NK-92 (cell line): ENCODE data around the gene PWWP2A.

Experiments
- DNase-seq: peaks from one replicate; lab custom pipeline; 2025; ENCODE audit not compliant: unreplicated experiment; lab: John Stamatoyannopoulos, UW

PWWP2A gene

DNA sequence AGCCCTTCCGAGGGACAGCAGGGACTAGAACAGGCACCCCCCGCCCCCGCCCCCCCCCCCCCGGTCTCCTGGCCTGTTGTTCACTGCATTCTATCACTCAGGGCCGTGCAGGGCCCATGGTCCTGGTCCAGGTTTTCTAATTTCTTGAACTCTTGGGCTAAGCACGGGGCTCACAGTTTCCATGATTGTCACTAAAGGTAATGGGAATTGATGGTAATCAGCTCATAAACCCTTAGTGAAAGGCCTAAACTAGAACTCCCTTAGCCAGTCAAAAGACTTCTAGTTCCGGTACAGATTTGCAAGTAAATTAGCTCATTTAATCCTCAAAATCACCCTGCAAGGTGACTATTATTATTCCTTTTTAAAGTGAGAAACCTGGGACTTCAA lies 14.7 kb upstream of the PWWP2A start:
- no peak for DNase-seq

DNA sequence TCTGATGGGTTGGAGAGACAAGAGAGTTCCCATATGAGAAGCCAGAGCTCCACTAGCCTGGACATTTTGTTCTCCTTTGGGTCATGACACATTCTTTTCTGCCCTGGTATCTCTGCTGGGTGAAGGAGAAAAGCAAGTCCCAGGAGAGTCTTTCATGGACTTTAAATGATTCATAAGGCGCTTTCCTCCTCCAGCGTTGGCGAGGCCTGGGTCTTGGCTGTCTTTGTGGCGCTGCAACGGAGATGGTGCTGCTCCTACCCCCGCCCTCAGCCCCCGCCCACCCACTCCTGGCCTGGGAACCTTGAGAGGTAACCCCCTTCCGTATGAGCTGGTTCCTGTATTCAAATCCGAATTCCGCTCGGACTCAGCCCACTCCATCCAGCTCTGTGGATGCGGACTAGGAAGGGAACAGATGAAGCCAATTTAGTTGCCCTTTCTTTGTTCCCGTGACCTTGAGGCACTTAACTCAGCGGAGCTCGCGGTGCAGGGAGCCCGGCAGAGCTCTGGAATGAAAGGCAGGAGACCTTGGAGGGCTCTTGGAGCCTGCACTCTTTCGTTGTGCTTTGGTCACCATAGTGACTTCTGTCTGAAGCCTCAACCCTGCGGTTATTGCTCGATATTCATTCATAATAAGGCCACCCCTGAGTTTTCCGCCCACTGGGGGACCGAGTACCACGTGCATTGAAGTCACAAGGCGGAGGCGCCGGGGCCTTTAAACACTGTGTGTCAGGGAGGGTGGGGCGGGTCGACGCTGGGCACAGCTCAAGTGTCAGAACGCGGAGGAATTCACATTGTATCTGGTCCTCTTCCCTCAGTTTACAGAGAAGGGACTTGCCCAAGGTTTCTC lies 14.0 kb upstream of the PWWP2A start:
- DNase-seq = no peak

DNA sequence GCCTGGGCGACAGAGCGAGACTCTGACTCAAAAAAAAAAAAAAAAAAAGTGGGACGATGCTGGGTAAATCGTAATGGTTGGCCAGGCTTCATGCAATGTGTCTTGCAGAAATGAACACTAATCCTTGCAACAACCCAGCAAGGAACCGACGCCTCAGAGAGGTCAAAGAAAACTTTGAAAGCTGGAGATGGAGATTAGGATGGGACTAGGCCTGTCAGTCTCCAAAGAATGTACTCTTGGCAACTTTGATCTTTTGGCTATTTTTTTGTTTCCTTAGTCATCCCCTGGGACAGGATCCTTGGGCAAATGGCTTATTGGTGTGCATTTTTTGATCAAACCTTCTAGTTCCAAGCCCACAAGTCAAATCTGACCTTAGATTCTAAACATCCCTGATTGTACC lies 10.6 kb upstream of the PWWP2A start:
- no peak for DNase-seq

DNA sequence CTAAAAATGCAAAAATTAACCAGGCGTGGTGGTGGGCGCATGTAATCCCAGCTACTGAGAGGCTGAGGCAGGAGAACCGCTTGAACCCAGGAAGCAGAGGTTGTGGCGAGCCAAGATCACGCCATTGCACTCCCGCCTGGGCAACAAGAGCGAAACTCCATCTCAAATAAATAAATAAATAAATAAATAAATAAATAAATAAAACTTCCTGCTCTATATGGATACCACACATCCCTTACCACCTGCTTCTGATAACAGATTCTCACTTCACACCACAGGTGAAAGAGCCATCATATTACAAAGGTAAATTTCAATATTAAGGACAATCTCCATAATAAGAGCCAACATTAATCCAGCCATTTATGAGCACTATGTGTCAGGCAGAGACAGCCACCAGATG lies 9.4 kb upstream of the PWWP2A start:
- no peak for DNase-seq

DNA sequence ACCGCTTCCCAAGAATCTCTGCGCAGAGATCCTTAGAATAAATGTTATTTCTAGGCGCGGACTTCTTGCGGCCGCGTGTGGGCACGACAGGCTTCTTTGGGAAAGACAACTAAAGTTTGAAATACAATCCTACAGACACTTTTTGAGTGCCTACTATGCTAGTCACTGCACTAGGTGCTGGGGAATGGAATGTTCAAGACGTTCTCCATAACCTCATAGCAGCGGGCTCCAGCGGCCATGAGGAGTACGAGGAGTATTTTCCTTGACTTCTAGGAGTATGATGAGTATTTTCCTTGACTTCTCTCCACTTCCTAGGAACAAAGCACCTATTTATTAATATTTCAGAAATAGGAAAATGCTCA lies 636 bp upstream of the PWWP2A start:
- DNase-seq = no peak

DNA sequence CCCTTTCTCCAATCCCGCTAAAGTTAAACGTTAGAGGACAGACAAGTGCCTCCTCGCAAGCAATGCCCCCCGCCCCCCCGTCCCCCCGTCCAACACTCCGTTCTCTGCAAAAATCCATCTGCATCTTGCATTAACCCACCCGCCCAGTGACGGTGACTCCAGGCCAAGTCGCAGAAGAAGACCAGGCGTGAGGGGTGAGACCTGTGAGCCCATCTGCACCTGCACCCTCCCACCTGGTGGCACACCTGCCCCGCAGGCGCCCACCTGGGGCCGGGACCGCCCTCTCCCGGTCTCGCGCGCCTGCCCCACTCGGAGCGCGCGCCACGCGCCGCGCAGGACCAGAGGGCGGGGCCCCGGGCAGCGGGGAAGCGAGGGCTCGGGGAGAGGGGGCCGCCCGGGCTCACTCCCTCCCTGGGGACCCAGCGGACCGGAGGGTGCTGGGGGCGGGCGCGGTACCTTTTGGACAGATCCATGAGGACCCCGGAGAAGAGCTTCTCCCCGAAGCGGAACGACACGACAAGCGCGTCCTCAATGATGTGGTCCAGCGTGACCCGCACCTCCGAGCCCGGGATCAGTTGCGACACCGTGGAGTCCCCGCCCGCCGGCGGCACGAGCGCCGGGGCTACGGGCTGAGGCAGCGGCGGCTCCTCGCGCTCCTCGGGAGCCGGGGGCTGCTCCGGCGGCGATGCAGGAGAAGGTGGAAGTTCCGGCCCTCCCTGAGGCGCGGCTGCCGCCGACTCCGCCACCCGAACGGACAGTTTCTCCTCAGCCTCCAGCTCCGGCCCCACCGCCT lies 705 bp downstream of the PWWP2A start:
- DNase-seq = no peak

DNA sequence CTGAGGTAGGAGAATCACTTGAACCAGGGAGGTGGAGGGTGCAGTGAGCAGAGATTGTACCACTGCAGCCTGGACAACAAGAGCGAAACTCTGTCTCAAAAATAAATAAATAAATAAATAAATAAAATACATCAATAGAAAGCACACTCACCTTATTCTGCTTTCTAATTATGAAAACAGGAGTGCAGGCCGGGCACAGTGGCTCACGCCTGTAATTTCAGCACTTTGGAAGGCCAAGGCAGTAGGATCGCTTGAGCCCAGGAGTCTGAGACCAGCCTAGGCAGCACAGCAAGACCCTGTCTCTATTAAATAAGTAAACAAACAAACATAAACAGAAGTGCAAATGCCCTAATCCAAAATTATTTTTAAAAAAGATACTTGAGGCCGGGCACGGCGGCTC lies 2.3 kb downstream of the PWWP2A start:
- DNase-seq = no peak

DNA sequence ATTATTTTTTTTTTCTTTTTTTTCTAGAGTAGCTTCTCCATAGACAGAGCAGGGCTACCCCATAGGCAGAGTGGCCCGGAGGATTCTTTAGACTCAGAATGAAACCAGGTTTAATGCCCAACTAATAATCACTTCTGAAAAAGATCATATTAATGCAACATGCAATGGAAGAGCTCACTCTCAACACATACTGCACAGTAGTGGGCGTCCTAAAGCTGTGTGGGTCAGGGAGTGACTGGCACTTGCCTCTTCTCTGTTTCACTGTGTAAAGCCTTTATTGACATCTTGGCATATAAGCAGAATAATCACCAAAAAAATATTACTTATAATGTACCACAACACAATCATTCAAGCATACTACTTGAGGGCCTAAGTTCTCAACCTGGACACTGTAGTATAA lies 11.1 kb downstream of the PWWP2A start:
- DNase-seq = no peak

DNA sequence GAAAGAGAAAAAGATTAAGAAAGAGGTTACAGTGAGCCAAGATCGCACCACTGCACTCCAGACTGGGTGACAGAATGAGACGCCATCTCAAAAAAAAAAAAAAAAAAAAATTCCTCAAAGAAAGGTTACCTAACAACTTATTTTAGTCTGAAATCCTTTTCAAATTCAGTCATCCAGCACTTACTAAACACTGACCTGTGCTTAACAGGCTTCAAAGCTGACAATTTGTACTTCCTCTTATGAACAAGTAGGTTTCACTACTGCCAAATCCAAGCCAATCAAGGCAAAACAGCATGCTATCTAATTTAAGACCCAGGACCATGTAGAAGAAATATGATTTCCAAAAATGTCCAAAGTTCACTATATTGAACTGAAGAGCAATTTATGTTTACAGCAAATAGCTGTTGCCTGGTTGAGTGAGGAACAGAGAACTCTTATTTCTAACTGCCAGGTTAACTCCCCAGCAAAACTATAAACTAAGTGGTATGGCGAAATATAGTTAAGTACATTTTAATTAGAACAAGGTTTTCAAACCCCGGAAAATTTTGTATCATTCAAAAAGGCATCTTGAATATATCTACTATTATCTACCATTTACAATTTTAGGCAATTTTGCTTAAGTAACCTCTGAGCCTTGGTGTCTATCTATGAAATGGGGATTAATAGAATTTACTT lies 13.4 kb downstream of the PWWP2A start:
- no peak for DNase-seq

DNA sequence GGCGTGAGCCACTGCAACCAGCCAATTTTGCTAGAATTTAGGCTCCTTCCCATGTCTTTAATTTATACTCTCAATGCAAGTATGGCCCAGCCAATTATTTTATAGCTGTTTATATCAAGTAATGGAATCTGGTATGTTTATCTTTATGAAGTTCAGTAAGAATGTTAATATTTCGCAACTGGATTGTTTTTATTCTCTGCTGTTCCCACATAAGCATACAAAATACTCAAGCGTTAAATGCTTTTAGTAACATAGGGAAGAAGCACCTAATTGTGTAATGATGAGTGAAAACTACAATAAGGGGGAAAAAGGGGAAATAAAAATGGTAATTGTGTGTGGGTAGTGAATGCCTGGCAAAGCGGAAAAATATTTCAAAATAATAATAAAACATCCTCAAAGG lies 21.3 kb downstream of the PWWP2A start:
- DNase-seq = no peak

DNA sequence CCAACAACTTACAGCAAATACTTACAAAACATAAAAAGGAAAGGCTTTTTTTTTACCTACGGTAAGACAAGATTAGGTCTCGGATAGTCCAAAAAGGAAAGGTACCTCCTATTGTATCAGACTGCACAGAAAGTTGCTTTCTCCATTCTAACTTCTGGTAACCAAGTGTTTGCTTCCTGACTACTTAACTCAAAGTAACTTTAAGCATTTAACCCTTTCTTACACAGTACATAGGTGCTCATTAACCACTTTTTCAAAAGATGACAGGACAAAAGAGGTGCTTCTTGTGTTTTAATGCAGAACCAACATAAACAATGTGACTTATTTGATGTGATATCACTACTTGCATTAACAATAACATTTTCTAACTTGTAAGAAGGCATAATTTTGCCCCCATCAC lies 23.1 kb downstream of the PWWP2A start:
- DNase-seq = no peak

DNA sequence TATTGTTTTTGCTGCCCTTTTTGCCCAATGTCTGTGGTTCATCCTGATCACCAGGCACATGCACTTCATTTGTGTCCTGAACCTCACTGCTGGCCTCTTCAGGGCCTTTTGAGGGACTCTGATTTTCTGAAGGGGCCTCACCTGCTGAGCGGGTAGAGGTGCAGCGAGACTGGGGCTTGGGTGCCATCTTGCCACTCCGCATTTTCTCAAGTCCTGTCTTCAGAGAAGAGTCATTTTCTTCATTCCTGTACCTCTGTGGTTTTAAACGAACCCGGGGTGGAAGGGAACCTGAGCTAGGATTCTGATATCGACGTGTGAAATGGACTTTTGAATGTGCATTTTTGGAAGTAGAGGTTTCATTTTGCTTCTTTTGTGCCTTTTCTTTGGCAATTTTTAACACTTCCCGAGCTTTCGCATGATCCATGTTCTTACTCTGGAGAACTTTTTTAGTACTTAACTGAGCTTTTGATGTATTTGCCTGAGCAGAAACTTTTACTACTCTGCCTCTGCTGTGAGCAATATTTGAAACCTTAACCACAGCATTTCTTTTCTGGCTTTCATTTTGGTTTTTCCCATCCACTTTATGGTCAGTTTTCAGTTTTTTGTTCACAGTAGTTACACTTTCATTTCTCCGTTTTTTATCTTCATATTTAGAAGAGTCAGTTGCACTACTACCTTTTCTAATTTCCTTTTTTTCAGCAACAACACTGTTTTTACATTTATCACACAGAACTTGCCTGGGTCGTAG lies 26.1 kb downstream of the PWWP2A start:
- no peak for DNase-seq

DNA sequence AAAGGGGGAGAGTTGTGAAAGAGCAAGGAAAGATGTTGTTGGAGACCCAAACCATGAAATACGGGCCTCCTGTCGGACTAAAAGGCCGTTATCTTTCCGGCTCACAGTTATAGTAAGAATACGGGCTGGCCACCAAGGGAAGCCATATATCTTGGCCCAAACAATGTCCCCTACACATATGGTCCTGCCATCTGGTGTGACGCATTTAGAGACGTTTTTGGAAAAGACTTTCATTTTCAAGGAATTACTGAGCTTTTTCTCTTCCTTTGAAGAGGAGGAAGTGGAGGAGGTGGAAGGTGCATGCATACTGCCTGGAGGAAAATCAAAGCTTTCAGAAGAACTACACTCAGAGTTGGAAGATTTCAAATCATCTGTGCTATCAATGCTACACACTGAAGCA lies 26.7 kb downstream of the PWWP2A start:
- no peak for DNase-seq

DNA sequence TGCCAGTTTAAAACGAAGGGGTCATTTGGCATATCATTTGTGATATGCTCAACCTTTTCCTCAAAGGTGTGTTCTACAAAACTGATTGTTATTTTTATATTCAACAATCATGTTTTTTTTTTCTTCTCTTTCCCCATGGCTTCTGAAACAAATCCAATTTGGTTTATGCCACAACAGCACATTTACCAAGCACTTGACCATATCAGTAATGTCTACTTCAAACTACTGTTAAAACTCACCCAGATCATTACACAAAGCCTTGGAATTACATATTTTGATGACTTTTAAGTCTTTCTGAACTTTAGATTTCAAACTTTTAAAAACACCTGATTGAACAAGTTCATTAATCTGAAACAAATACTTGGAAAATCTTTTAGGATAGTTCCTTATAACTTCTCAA lies 29.2 kb downstream of the PWWP2A start:
- DNase-seq = no peak

DNA sequence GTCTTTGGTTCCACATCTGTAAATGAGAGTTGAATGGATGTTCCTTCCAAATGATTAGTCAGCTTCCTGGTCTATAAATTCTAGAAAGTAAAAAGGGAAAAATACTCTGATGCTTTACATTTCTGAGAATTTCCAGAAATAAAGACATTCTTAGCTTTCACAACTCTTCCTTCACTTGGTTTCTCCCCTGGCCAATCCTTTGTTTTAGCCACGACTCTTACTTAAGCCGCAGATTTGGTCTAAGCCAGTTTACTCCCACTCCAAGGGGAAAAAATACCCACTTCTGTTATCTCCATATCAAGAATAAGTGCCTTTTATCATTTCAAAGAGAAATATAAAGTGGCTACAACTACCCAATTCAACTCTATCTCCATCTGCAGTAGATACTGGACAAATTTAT lies 29.7 kb downstream of the PWWP2A start:
- no peak for DNase-seq

DNA sequence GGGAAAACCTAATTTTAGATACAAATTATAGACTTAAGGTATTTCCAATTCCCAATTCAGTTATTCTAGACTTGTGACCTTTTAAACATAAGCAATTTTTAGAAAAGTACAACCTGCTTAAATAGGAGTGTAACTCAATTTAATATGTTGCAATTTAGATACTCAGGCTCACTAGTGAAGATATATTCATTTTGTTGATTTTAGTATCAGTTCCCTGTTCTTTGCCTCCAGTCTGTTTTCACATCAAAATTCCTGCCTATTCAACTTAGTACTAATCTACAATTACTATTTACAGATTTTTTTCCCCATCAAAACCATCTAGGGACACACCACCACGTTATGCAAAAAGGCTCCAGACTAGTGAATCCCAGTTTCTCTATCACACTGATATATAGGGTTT lies 30.4 kb downstream of the PWWP2A start:
- DNase-seq = no peak

DNA sequence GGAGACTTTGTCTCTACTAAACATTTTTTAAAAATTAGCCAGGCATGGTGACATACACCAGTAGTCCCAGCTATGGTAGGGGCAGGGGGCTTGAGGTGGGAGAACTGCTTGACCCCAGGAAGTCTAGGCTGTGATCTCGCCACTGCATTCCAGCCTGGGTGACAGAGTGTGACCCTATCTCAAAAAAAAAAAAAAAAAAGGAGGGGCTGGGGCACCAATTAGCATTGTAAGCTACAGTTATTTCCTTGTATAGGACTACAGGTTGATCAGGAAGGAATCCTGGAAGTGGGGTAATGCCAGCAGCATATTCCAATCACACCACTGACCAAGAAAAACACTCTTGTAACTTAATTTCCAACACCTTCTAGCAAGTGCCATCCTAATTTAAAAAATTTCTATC lies 32.1 kb downstream of the PWWP2A start:
- no peak for DNase-seq

DNA sequence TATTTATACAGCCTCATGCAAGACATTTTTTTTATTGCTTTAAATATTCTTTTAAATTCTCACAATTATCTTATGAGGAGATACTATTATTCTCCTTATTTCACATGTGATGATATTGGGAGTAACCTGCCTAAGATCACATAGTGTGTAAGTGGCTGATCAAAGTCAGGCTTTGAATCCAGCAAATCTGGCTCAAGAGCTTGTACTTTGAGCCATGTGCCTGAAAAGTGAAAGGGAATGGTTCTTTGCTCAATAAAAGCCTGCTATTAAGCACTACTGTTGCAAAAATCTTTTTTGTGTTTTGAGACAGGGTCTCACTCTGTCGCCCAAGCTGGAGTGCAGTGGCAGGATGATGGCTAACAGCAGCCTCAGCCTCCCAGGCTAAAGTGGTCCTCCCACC lies 35.1 kb downstream of the PWWP2A start:
- DNase-seq = no peak

DNA sequence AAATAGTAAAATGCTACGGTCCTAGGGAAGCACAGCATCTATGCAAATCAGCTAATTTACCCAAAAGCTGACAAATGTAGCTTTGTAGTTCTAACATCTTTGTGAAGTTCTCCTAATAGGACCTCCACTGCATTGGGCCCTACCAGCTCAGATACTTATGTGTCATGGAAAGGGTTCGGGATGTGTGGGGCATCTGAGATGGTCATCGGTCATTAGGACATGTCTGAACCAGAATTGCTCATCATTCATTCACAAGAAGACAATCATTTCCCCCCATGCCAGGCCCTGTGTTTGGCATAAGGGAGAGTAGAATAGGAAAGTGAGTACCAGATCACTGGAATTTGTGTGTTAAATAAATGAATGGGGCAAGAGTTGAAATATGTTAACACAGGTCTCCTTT lies 35.7 kb downstream of the PWWP2A start:
- no peak for DNase-seq

DNA sequence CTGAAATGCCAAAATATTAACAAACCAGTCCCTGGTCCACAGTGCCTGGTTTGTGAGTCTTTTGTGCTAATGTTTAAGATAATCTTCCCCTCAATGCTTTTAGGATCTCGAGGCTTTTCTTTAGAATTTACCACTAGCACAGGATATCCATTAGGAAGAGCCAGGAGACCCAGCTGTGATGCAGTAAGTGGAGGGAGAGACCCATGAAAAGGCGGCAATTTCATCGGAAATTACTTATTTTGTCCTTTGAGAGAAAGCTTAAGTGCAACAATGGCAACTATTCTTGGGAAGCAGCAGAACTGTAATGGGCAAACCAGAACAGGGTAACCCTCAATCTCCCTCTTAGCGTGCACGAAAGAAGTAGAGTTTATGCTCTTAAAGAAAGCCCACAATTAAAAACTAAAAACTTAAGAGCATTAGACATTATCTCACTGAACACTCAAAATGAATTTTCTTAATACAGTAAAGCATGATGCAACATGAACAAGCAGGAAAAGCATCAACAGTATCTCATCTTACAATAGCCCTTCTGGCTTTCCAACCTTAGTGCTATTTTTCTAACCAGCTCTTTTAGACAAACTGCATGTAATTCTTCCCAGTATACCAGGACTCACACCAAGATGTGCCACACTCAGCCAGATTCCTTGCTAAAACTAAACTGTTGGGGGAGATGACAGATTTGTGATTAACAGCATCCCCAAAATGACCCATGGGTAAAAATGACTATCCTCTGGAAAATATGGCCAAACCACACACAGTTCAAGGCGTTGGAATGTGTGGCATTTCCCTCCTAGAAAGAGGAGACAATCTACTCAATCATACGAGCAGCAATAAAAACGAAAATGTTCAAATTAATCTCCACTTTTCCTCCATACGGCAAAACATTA lies 36.4 kb downstream of the PWWP2A start:
- DNase-seq = no peak
